RWPE2 (cell line): ENCODE results near the gene F7.
"Not testable (repeated sequence)": the region's sequence is repeated elsewhere in the genome, so short reads cannot be mapped to it uniquely, and the experiment has no call there.

Source experiments
- ATAC-seq: fragments of 200-7000 bp; cut with Tn5 transposase; 3 replicates; pipeline ENCODE4 v1.9.1; 2021; ENCODE audit warnings: low read depth
- DNase-seq: peaks from one replicate; pipeline ENCODE4 v3.0.0-alpha.2; 2020; ENCODE audit warnings: low spot score
- H3K27ac ChIP-seq: fragments of 450-650 bp; 2 replicates; pipeline ENCODE4 v1.5.1; 2017; ENCODE audit warnings: mild to moderate bottlenecking; ENCODE audit not compliant: poor library complexity, severe bottlenecking
- H3K27me3 ChIP-seq: fragments of 250-450 bp; sonication (Bioruptor Pico); 2 replicates; pipeline ENCODE4 v1.5.1; 2021; ENCODE audit warnings: mild to moderate bottlenecking, moderate library complexity; ENCODE audit not compliant: insufficient read depth, poor library complexity, severe bottlenecking
- H3K36me3 ChIP-seq: fragments of 250-450 bp; sonication (Bioruptor Pico); 2 replicates; pipeline ENCODE4 v1.5.1; 2020; ENCODE audit warnings: low read depth, mild to moderate bottlenecking, moderate library complexity
- H3K4me1 ChIP-seq: fragments of 250-450 bp; sonication (Bioruptor Pico); 2 replicates; pipeline ENCODE4 v1.5.1; 2021; ENCODE audit warnings: mild to moderate bottlenecking, moderate library complexity; ENCODE audit not compliant: insufficient read depth, poor library complexity, severe bottlenecking
- H3K4me3 ChIP-seq: fragments of 250-450 bp; sonication (Bioruptor Pico); 2 replicates; pipeline ENCODE4 v1.5.1; 2021; ENCODE audit warnings: mild to moderate bottlenecking, moderate library complexity; ENCODE audit not compliant: severe bottlenecking
- H3K9me3 ChIP-seq: fragments of 250-450 bp; sonication (Bioruptor Pico); 2 replicates; pipeline ENCODE4 v1.5.1; 2021; ENCODE audit warnings: mild to moderate bottlenecking, moderate library complexity; ENCODE audit not compliant: severe bottlenecking
- TF ChIP-seq, protein P1 (sequence below): fragments of 450-650 bp; IDR thresholded peaks from one replicate; pipeline ENCODE4 v1.5.1; 2017; ENCODE audit warnings: mild to moderate bottlenecking, moderate library complexity; ENCODE audit not compliant: poor library complexity, severe bottlenecking

F7 gene

DNA sequence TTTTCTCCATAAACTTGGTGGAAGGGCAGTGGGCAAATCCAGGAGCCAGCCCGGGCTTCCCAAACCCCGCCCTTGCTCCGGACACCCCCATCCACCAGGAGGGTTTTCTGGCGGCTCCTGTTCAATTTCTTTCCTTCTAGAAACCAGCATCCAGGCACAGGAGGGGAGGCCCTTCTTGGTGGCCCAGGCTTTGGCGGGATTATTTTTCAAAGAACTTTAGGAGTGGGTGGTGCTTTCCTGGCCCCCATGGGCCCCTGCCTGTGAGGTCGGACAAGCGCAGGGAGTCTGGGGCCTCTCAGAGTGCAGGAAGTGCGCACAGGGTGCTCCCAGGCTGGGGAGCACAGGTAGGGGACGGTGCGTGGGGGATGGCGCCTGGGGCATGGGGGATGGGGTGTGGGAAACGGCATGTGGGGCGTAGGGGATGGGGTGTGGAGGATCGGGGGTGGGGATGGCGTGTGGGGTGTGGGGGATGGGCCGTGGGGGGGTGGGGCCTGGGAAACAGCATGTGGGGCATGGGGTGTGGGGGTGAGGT is 396 bp downstream of the F7 start:
- no peak for ATAC-seq

DNA sequence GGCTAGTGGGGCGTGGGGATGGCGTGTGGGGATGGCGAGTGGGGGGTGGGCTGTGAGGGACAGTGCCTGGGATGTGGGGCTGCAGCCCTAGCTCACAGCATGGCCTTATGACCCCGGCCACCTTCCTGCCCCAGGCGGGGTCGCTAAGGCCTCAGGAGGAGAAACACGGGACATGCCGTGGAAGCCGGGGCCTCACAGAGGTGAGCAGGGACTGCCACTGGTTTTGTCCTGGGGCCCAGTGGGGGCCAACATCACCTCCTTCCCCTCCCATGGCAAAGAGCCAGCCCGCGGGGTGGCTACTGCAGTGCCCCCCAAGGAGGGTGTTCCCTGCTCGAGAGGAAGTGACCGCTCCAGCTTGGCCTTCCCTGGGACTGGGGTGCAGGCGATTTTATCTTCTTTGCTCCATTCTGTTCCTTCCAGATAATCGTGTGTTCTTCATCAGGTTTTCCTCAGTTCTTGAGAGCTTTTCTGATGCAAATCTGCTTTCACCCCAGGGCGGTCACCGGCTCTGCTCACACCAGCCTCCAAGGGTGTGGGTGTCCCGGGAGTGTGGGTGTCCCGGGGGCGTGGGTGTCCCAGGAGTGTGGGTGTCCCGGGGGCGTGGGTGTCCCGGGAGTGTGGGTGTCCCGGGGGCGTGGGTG is 1.2 kb downstream of the F7 start:
- no peak overlapping the region for H3K4me3 ChIP-seq
- no peaks in the 10 kb centered on the region for H3K36me3 ChIP-seq
- TF ChIP-seq, protein P1, sequence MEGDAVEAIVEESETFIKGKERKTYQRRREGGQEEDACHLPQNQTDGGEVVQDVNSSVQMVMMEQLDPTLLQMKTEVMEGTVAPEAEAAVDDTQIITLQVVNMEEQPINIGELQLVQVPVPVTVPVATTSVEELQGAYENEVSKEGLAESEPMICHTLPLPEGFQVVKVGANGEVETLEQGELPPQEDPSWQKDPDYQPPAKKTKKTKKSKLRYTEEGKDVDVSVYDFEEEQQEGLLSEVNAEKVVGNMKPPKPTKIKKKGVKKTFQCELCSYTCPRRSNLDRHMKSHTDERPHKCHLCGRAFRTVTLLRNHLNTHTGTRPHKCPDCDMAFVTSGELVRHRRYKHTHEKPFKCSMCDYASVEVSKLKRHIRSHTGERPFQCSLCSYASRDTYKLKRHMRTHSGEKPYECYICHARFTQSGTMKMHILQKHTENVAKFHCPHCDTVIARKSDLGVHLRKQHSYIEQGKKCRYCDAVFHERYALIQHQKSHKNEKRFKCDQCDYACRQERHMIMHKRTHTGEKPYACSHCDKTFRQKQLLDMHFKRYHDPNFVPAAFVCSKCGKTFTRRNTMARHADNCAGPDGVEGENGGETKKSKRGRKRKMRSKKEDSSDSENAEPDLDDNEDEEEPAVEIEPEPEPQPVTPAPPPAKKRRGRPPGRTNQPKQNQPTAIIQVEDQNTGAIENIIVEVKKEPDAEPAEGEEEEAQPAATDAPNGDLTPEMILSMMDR = no peak
- H3K27ac ChIP-seq = no peak overlapping the region
- H3K9me3 ChIP-seq = no peaks in the 10 kb centered on the region
- H3K27me3 ChIP-seq = peaks cover 19% of the 10 kb centered on the region
- H3K4me1 ChIP-seq = no peaks in the 10 kb centered on the region
- ATAC-seq = no peak
- no peak for DNase-seq

More for the DNA sequence above, 396 bp downstream of the F7 start:
- DNase-seq = no peak
- H3K27ac ChIP-seq = no peak overlapping the region
- no peaks in the 10 kb centered on the region for H3K4me1 ChIP-seq
- H3K36me3 ChIP-seq = no peaks in the 10 kb centered on the region
- H3K4me3 ChIP-seq = no peak overlapping the region
- TF ChIP-seq, protein P1 = no peak
- H3K27me3 ChIP-seq = peaks cover 21% of the 10 kb centered on the region
- H3K9me3 ChIP-seq = no peaks in the 10 kb centered on the region

DNA sequence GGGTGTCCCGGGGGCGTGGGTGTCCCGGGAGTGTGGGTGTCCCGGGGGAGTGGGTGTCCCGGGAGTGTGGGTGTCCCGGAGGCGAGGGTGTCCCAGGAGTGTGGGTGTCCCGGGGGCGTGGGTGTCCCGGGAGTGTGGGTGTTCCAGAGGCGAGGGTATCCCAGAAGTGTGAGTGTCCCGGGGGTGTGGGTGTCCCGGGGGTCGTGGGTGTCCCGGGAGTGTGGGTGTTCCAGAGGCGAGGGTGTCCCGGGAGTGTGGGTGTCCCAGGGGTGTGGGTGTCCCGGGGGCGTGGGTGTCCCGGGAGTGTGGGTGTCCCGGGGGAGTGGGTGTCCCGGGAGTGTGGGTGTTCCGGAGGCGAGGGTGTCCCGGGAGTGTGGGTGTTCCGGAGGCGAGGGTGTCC is 2.9 kb downstream of the F7 start:
- not testable (repeated sequence) for DNase-seq, H3K9me3 ChIP-seq, H3K27ac ChIP-seq, H3K4me3 ChIP-seq, ATAC-seq, H3K36me3 ChIP-seq, H3K4me1 ChIP-seq
- H3K27me3 ChIP-seq = peaks cover 19% of the 10 kb centered on the region

DNA sequence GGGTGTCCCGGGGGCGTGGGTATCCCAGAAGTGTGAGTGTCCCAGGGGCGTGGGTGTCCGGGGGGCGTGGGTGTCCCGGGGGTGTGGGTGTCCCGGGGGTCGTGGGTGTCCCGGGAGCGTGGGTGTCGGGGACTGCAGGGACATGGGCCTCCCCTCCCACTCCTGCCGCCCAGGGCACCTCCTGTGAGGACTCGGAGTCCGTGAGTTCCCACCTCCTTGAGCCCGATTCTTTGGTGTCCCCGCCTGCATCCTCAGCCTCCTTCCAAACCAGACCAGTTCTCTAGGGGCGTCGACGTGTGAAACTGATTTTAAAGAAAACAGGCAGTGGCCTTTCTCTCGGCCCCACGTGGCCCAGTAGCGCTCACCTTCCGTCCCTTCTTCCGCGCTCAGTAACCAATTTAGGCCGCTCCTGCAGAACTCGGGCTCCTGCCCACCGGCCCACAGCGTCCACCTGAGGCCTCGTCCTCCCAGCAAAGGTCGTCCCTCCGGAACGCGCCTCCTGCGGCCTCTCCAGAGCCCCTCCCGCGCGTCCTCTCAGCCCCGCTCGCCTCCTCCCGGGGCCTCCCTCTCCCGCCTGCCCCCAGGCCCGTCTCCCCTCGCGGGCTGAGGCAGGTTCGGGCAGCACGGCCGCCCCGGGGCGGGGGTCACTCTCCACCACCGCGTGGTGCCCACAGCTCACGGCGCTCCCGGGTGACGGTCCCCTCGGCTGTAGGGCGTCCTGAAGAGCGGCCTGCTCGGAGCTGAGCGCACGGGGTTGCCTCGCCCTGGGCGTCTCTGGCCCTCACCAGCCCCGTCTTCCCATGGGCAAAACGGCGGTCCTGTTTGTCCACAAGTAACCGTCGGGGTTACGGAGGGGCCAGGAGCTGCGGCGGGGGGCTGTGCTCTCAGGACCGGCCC is 3.8 kb downstream of the F7 start:
- TF ChIP-seq, protein P1 = no peak
- peak; percentile 61 for DNase-seq

DNA sequence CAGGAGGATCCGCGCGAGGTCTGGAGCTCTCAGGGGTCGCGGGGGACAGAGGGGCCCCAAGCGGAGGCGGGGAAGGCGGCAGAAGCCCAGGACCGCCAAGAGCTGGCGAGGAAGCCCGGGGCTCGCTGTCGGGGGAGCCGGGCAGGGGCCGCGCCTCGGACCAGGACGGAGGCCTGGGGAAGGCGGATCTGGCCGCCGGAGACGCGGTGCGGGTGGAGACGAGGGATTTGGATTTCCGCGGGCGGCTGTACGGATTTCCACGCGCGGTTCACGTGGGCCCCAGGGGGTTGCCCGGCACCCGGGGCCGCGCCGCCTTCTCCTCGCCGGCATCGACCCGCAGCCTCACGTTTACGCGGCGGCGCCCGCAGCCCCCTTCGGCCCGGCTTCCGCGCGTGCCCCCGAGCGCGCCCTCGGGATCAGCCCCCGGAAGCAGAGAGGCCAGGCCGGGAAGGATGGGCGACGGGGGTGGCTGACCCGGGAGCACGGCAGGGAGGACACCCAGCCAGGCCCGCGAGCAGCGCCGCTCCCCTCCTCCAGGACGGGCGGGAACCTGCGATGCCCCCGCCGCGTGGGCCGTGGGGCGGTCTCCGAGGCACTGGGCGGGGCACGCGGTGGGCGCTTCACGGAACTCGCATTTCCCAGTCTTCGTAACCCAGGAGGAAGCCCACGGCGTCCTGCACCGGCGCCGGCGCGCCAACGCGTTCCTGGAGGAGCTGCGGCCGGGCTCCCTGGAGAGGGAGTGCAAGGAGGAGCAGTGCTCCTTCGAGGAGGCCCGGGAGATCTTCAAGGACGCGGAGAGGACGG is 4.7 kb downstream of the F7 start:
- DNase-seq (peak; percentile 41), ATAC-seq (peak; percentile 59; the same call in 2 of the 3 replicates)
- H3K4me3 ChIP-seq = no peak overlapping the region
- H3K36me3 ChIP-seq = no peaks in the 10 kb centered on the region
- no peak overlapping the region for H3K27ac ChIP-seq
- no peaks in the 10 kb centered on the region for H3K9me3 ChIP-seq
- H3K27me3 ChIP-seq = peaks cover 19% of the 10 kb centered on the region
- no peaks in the 10 kb centered on the region for H3K4me1 ChIP-seq
- TF ChIP-seq, protein P1 = no peak

More for the DNA sequence above, 3.8 kb downstream of the F7 start:
- Histone ChIP-seq H3K36me3 (no peaks in the 10 kb centered on the region), H3K27ac (no peak overlapping the region), H3K4me3 (no peak overlapping the region), H3K9me3 (no peaks in the 10 kb centered on the region), H3K4me1 (no peaks in the 10 kb centered on the region), H3K27me3 (peaks cover 19% of the 10 kb centered on the region)
- no peak for ATAC-seq
